ENCODE measurements around the gene BEST1.

DNA sequence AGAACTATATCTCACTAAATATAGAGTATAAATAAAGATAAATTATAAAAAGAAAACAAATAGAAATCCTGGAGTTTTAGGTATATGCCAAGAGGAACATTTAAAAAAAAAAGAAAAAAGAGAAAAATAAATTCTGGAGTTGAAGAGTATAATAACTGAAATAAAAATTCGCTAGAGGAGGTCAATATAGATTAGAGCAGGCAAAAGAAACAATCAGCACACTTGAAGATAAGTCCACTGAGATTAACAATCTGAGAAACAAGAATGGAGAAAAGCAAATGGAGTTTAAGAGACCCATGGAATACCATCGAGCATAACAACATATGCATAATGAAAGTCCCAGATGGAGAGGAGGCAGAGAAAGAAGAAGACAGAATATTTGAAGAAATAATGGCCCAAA is 14.3 kb upstream of the BEST1 start:
- no peak for TF ChIP-seq EZH2 (IDR thresholded peaks at IDR 0.05)
- TF ChIP-seq POLR2AphosphoS5 (IDR thresholded peaks at IDR 0.05; ENCODE audit: borderline replicate concordance, low read depth, low read length): no peak
